WTC11 (cell line): ENCODE measurements around the gene CACNA1C.

Experiments used
- CTCF ChIP-seq: fragments of 200-600 bp; IDR thresholded peaks from 2 replicates; pipeline ENCODE4 v1.8.0; 2022; ENCODE audit warnings: antibody characterized with exemption
- IRF2 ChIP-seq: sonication (generic); formaldehyde crosslinking; IDR thresholded peaks from 2 replicates; pipeline ENCODE4 v1.8.0; 2022; ENCODE audit warnings: low read depth, missing genetic modification reagents, borderline replicate concordance
- PREB ChIP-seq: sonication (generic); formaldehyde crosslinking; IDR thresholded peaks from 2 replicates; pipeline ENCODE4 v1.8.1; 2022; ENCODE audit warnings: mild to moderate bottlenecking, missing genetic modification reagents, moderate library complexity, borderline replicate concordance
- SP1 ChIP-seq: sonication (generic); formaldehyde crosslinking; conservative IDR thresholded peaks from 2 replicates; pipeline ENCODE4 v1.8.1; 2022; ENCODE audit warnings: missing genetic modification reagents
- TEAD1 ChIP-seq: sonication (generic); formaldehyde crosslinking; IDR thresholded peaks from 2 replicates; pipeline ENCODE4 v1.8.0; 2022; ENCODE audit warnings: mild to moderate bottlenecking, missing genetic modification reagents
- TF ChIP-seq, protein P1 (sequence below): sonication (generic); formaldehyde crosslinking; conservative IDR thresholded peaks from 2 replicates; pipeline ENCODE4 v1.8.1; 2022; ENCODE audit warnings: mild to moderate bottlenecking, missing genetic modification reagents
- TF ChIP-seq, protein P2 (sequence below): sonication (generic); formaldehyde crosslinking; IDR thresholded peaks from 2 replicates; pipeline ENCODE4 v1.8.1; 2023; ENCODE audit warnings: mild to moderate bottlenecking, missing genetic modification reagents
- TF ChIP-seq, protein P3 (sequence below): sonication (generic); formaldehyde crosslinking; IDR thresholded peaks from 2 replicates; pipeline ENCODE4 v1.8.0; 2022; ENCODE audit warnings: missing genetic modification reagents

GRCh38 chr12:2095878-2096277 is 43.1 kb downstream of the CACNA1C start:
- TF ChIP-seq, protein P1, sequence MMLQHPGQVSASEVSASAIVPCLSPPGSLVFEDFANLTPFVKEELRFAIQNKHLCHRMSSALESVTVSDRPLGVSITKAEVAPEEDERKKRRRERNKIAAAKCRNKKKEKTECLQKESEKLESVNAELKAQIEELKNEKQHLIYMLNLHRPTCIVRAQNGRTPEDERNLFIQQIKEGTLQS, result no peak
- no peak for TF ChIP-seq SP1 (CRISPR knock-in tag)
- TF ChIP-seq CTCF, result no peak
- TF ChIP-seq PREB (CRISPR knock-in tag), result no peak
- TF ChIP-seq, protein P2, sequence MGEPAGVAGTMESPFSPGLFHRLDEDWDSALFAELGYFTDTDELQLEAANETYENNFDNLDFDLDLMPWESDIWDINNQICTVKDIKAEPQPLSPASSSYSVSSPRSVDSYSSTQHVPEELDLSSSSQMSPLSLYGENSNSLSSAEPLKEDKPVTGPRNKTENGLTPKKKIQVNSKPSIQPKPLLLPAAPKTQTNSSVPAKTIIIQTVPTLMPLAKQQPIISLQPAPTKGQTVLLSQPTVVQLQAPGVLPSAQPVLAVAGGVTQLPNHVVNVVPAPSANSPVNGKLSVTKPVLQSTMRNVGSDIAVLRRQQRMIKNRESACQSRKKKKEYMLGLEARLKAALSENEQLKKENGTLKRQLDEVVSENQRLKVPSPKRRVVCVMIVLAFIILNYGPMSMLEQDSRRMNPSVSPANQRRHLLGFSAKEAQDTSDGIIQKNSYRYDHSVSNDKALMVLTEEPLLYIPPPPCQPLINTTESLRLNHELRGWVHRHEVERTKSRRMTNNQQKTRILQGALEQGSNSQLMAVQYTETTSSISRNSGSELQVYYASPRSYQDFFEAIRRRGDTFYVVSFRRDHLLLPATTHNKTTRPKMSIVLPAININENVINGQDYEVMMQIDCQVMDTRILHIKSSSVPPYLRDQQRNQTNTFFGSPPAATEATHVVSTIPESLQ (CRISPR knock-in tag), result no peak
- TF ChIP-seq, protein P3, sequence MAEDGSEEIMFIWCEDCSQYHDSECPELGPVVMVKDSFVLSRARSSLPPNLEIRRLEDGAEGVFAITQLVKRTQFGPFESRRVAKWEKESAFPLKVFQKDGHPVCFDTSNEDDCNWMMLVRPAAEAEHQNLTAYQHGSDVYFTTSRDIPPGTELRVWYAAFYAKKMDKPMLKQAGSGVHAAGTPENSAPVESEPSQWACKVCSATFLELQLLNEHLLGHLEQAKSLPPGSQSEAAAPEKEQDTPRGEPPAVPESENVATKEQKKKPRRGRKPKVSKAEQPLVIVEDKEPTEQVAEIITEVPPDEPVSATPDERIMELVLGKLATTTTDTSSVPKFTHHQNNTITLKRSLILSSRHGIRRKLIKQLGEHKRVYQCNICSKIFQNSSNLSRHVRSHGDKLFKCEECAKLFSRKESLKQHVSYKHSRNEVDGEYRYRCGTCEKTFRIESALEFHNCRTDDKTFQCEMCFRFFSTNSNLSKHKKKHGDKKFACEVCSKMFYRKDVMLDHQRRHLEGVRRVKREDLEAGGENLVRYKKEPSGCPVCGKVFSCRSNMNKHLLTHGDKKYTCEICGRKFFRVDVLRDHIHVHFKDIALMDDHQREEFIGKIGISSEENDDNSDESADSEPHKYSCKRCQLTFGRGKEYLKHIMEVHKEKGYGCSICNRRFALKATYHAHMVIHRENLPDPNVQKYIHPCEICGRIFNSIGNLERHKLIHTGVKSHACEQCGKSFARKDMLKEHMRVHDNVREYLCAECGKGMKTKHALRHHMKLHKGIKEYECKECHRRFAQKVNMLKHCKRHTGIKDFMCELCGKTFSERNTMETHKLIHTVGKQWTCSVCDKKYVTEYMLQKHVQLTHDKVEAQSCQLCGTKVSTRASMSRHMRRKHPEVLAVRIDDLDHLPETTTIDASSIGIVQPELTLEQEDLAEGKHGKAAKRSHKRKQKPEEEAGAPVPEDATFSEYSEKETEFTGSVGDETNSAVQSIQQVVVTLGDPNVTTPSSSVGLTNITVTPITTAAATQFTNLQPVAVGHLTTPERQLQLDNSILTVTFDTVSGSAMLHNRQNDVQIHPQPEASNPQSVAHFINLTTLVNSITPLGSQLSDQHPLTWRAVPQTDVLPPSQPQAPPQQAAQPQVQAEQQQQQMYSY (CRISPR knock-in tag), result no peak
- no peak for TF ChIP-seq TEAD1 (CRISPR knock-in tag)
- TF ChIP-seq IRF2 (CRISPR knock-in tag), result no peak
